Measurements from ENCODE around the gene DCLRE1A. TPM values are rescaled to one million over a fixed set of nuclear protein-coding genes. Genes with fewer than 3 reads are reported as not detected.

DCLRE1A gene
- total and polyA plus RNA-seq, 9 of the 15 experiments (the other 6 are each of a cell fraction or from before 2014, with no cell fraction given): 8.5 to 25.5 (median 15.5) TPM

GRCh38 chr10:113893570-113893969 is 39.7 kb upstream of the DCLRE1A start:
- Histone ChIP-seq H3K4me1 (replicated peaks in 1 of 2; ENCODE audit: control insufficient read depth in 2 of 2, insufficient read depth in 2 of 2, low read length in 2 of 2) (no peaks in the 10 kb centered on the region), H3K9me1 (ENCODE audit: control insufficient read depth, insufficient read depth, low read length) (no peaks in the 10 kb centered on the region), H3K4me2 (ENCODE audit: insufficient read depth, low read length) (no peak overlapping the region), H3K36me3 (ENCODE audit: control insufficient read depth, insufficient read depth, low read length) (peaks cover 30% of the 10 kb centered on the region), H2AFZ (ENCODE audit: low read depth, low read length) (no peak overlapping the region), H3K27ac (ENCODE audit: extremely low read depth, low read depth, low read length) (no peak overlapping the region), H3K79me2 (ENCODE audit: control insufficient read depth, insufficient read depth, low read length) (no peaks in the 10 kb centered on the region), H3K9me3 (replicated peaks; ENCODE audit: control insufficient read depth, insufficient read depth, low read depth, low read length) (no peaks in the 10 kb centered on the region), H3K27me3 (ENCODE audit: control insufficient read depth in 2 of 2, insufficient read depth in 2 of 2, low read length in 2 of 2) (no peaks in the 10 kb centered on the region), H3K9ac (ENCODE audit: insufficient read depth in 1 of 2, low read depth in 2 of 2, low read length in 2 of 2) (no peak overlapping the region), H4K20me1 (replicated peaks; ENCODE audit: control insufficient read depth, insufficient read depth, low read length) (no peaks in the 10 kb centered on the region), H3K4me3 (no peak overlapping the region)
- in situ Hi-C loops (cut with MboI) (no loop called here), intact Hi-C loops (cut with micrococcal nuclease) (no loop called here)
- CTCF ChIA-PET (ENCODE audit: low intra/inter-chr PET ratio): no interaction called here
- no peak for DNase-seq (ENCODE audit: extremely low read depth in 1 of 4, low spot score in 3 of 4)
- no peak for FAIRE-seq
- 62% methylated on average over 2 of the region's 2 CpGs for WGBS (ENCODE audit: insufficient coverage, low coverage, missing lambda C conversion rate)
- ATAC-seq: no peak
- POLR2A ChIA-PET: no interaction called here
- BruUV-seq (replicated peaks): no TSS peak
- TF ChIP-seq FUS (optimal IDR thresholded peaks at IDR 0.05; ENCODE audit: low read depth, low read length): no peak
- no peak for TF ChIP-seq NRF1 (conservative IDR thresholded peaks at IDR 0.05 in 1 of 2, IDR thresholded peaks at IDR 0.05 in 1 of 2)
- no peak for TF ChIP-seq RAD21 (CRISPR knock-in tag; conservative IDR thresholded peaks at IDR 0.05 in 1 of 2, IDR thresholded peaks at IDR 0.05 in 1 of 2)
- TF ChIP-seq JUNB (CRISPR knock-in tag; conservative IDR thresholded peaks at IDR 0.05): no peak
- no peak for TF ChIP-seq PTBP1 (IDR thresholded peaks at IDR 0.05; ENCODE audit: low read depth, low read length)

GRCh38 chr10:113891476-113891875 is 37.6 kb upstream of the DCLRE1A start:
- 80% methylated on average over 3 of the region's 3 CpGs for WGBS (ENCODE audit: insufficient coverage, low coverage, missing lambda C conversion rate)
- Histone ChIP-seq H3K36me3 (ENCODE audit: control insufficient read depth, insufficient read depth, low read length) (peaks cover 19% of the 10 kb centered on the region; the same call in 2 of the 3 replicates), H3K4me2 (ENCODE audit: insufficient read depth, low read length) (no peak overlapping the region), H2AFZ (ENCODE audit: low read depth, low read length) (no peak overlapping the region), H3K4me1 (replicated peaks in 1 of 2; ENCODE audit: control insufficient read depth in 2 of 2, insufficient read depth in 2 of 2, low read length in 2 of 2) (no peaks in the 10 kb centered on the region), H4K20me1 (replicated peaks; ENCODE audit: control insufficient read depth, insufficient read depth, low read length) (no peaks in the 10 kb centered on the region), H3K4me3 (no peak overlapping the region), H3K9me1 (ENCODE audit: control insufficient read depth, insufficient read depth, low read length) (no peaks in the 10 kb centered on the region), H3K9ac (ENCODE audit: insufficient read depth in 1 of 2, low read depth in 2 of 2, low read length in 2 of 2) (no peak overlapping the region), H3K27me3 (ENCODE audit: control insufficient read depth in 2 of 2, insufficient read depth in 2 of 2, low read length in 2 of 2) (no peaks in the 10 kb centered on the region), H3K9me3 (replicated peaks; ENCODE audit: control insufficient read depth, insufficient read depth, low read depth, low read length) (no peaks in the 10 kb centered on the region), H3K27ac (ENCODE audit: extremely low read depth, low read depth, low read length) (no peak overlapping the region), H3K79me2 (ENCODE audit: control insufficient read depth, insufficient read depth, low read length) (no peaks in the 10 kb centered on the region)
- ATAC-seq (no peak), FAIRE-seq (no peak), DNase-seq (ENCODE audit: extremely low read depth in 1 of 4, low spot score in 3 of 4) (no peak)
- POLR2A ChIA-PET: interaction anchor here (0.8 to 1.3 kb wide), 2 partner anchors 16 to 20 kb away, joined by 3 read pairs; no protein-coding TSS in a partner anchor
- no peak for TF ChIP-seq STAT6 (CRISPR knock-in tag; IDR thresholded peaks at IDR 0.05)
- in situ Hi-C loops (cut with MboI) (no loop called here), intact Hi-C loops (cut with micrococcal nuclease) (no loop called here)
- CTCF ChIA-PET (ENCODE audit: low intra/inter-chr PET ratio): no interaction called here
- no TSS peak for BruUV-seq (replicated peaks)
